CD4-positive, alpha-beta T cell (primary cell): ENCODE results near the gene MUC20. TPM values are rescaled to one million over a fixed set of nuclear protein-coding genes. Genes with fewer than 3 reads are reported as not detected.
A peak's percentile ranks its signal among the peaks of the same experiment; 100 is the strongest.
"Not testable (repeated sequence)": the region's sequence is repeated elsewhere in the genome, so short reads cannot be mapped to it uniquely, and the experiment has no call there.

Experiments
- ATAC-seq: fragments of 200-7000 bp; cut with Tn5 transposase; one replicate; pipeline ENCODE4 v1.10.0; 2022; ENCODE audit warnings: mild to moderate bottlenecking; ENCODE audit not compliant: poor library complexity
- CTCF ChIA-PET: fragments of 350-600 bp; sonication (Branson Sonifier 250); formaldehyde crosslinking; loops from one replicate; lab custom pipeline; 2021; ENCODE audit warnings: antibody characterized with exemption, inconsistent platforms; lab: Charles Lee
- POLR2A ChIA-PET: fragments of 350-600 bp; sonication (Branson Sonifier 250); formaldehyde crosslinking; loops from one replicate; lab custom pipeline; 2021; ENCODE audit warnings: antibody characterized with exemption, inconsistent platforms; lab: Charles Lee
- DNase-seq, 14 experiments: peaks; one replicate each; pipeline ENCODE4 v3.0.0-alpha.2; 2013 to 2020; ENCODE audit warnings: mixed read lengths in 2 of 14
- H3K27ac ChIP-seq, 2 donors: one replicate each; pipeline versions ENCODE4 v1.5.1 to v1.7.0; 2013; ENCODE audit warnings: low read length in 2 of 2, low read depth in 1 of 2, mild to moderate bottlenecking in 1 of 2
- H3K27me3 ChIP-seq, 2 experiments: 1 replicate in 1 of 2; 2 replicates in 1 of 2; pipeline versions ENCODE4 v1.6.1 to v1.7.0; 2013; ENCODE audit warnings: low read length in 2 of 2, control low read depth in 1 of 2, mild to moderate bottlenecking in 1 of 2, moderate library complexity in 1 of 2; ENCODE audit not compliant: insufficient read depth in 2 of 2, control insufficient read depth in 1 of 2
- H3K36me3 ChIP-seq: one replicate; pipeline ENCODE4 v1.6.1; 2013; ENCODE audit warnings: low read length, control low read depth; ENCODE audit not compliant: insufficient read depth
- H3K4me1 ChIP-seq: one replicate; pipeline ENCODE4 v1.6.1; 2013; ENCODE audit warnings: low read length, control low read depth; ENCODE audit not compliant: insufficient read depth
- H3K4me3 ChIP-seq: one replicate; pipeline ENCODE4 v1.5.1; 2013; ENCODE audit warnings: mild to moderate bottlenecking, low read length, moderate library complexity
- H3K9me3 ChIP-seq, 2 experiments: 1 replicate in 1 of 2; 2 replicates in 1 of 2; pipeline versions ENCODE4 v1.6.1 to v1.7.0; 2013; ENCODE audit warnings: low read length in 2 of 2, mild to moderate bottlenecking in 2 of 2, control low read depth in 1 of 2, moderate library complexity in 1 of 2; ENCODE audit not compliant: control insufficient read depth in 1 of 2, insufficient read depth in 1 of 2
- H3K27ac Mint-ChIP-seq: one replicate; pipeline ENCODE4 v1.8.0; 2020; ENCODE audit warnings: mixed read lengths
- H3K27me3 Mint-ChIP-seq: one replicate; pipeline ENCODE4 v1.8.0; 2021; ENCODE audit warnings: mixed read lengths
- H3K36me3 Mint-ChIP-seq: one replicate; pipeline ENCODE4 v1.8.0; 2021; ENCODE audit warnings: low read depth, mixed read lengths
- H3K4me1 Mint-ChIP-seq: one replicate; pipeline ENCODE4 v1.8.0; 2021; ENCODE audit warnings: low read depth, mixed read lengths
- H3K4me3 Mint-ChIP-seq: one replicate; pipeline ENCODE4 v1.8.0; 2020; ENCODE audit warnings: mild to moderate bottlenecking, mixed read lengths
- H3K9me3 Mint-ChIP-seq: one replicate; pipeline ENCODE4 v1.8.0; 2020; ENCODE audit warnings: mixed read lengths
- intact Hi-C, 2 experiments: fragments of 100-400 bp; cut with DNase I in 1 of 2; cut with micrococcal nuclease in 1 of 2; formaldehyde crosslinking; loops; one replicate each; pipeline versions ENCODE4 v1.15.1 to v1.9.0; 2023 to 2025; cut with DNase I, micrococcal nuclease
- polyA plus RNA-seq, 2 donors: library from polyadenylated mRNA; unstranded; fragments of 120-200 nt; gene quantifications; one replicate each; pipeline ENCODE4 v1.2.1, GENCODE V29; 2013
- total RNA-seq, 174 experiments: library from RNA in 2 of 174; stranded (reverse) in 2 of 174; gene quantifications; one replicate each; pipeline ENCODE4 v1.2.3 and lab custom pipeline; 2021 to 2026

MUC20 gene, protein sequence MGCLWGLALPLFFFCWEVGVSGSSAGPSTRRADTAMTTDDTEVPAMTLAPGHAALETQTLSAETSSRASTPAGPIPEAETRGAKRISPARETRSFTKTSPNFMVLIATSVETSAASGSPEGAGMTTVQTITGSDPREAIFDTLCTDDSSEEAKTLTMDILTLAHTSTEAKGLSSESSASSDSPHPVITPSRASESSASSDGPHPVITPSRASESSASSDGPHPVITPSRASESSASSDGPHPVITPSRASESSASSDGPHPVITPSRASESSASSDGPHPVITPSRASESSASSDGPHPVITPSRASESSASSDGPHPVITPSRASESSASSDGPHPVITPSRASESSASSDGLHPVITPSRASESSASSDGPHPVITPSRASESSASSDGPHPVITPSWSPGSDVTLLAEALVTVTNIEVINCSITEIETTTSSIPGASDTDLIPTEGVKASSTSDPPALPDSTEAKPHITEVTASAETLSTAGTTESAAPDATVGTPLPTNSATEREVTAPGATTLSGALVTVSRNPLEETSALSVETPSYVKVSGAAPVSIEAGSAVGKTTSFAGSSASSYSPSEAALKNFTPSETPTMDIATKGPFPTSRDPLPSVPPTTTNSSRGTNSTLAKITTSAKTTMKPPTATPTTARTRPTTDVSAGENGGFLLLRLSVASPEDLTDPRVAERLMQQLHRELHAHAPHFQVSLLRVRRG
- total RNA-seq (1 to 10 TPM; 3.9 to 4.1 TPM), total RNA-seq (lab: John Stamatoyannopoulos, UW) (0.06 to 14.2 (median 2.4) reads per million in 172 experiments)
- 6.0 TPM for polyA plus RNA-seq (2013, experiment 1 of 2)
- 6.6 TPM for polyA plus RNA-seq (2013, experiment 2 of 2)

- intact Hi-C loops, H3K4me3 ChIP-seq, H3K4me3 Mint-ChIP-seq, H3K27me3 ChIP-seq, H3K27ac Mint-ChIP-seq, H3K9me3 ChIP-seq, H3K9me3 Mint-ChIP-seq, H3K4me1 Mint-ChIP-seq, ATAC-seq, H3K27me3 Mint-ChIP-seq, H3K36me3 Mint-ChIP-seq, H3K27ac ChIP-seq, H3K36me3 ChIP-seq, POLR2A ChIA-PET, H3K4me1 ChIP-seq: not testable (repeated sequence)
- CTCF ChIA-PET = interaction anchor here (1.0 to 1.6 kb wide), 2 partner anchors 27 to 143 kb away, joined by 3 read pairs; no protein-coding TSS in a partner anchor
- DNase-seq = peak in 1 of 14 experiments; percentile 34
Measured at GRCh38 chr3:195720831-195721506, at the start of gene MUC20. TSS of gene MUC20 (plus strand) at chr3:195720978. CDS start at chr3:195721008, 30 bp downstream.

- H3K4me3 ChIP-seq, POLR2A ChIA-PET, ATAC-seq, H3K27ac ChIP-seq, DNase-seq, H3K9me3 Mint-ChIP-seq, CTCF ChIA-PET, H3K27ac Mint-ChIP-seq, H3K4me1 ChIP-seq, intact Hi-C loops, H3K4me1 Mint-ChIP-seq, H3K4me3 Mint-ChIP-seq, H3K9me3 ChIP-seq, H3K27me3 Mint-ChIP-seq, H3K27me3 ChIP-seq: not testable (repeated sequence)
- H3K36me3 Mint-ChIP-seq = peaks cover 31% of the 10 kb centered on the region
- H3K36me3 ChIP-seq = peaks cover 32% of the 10 kb centered on the region
Measured at GRCh38 chr3:195671283-195671682, 49.5 kb upstream of the MUC20 start.

- H3K4me3 Mint-ChIP-seq, H3K27me3 Mint-ChIP-seq, H3K27me3 ChIP-seq, DNase-seq, H3K4me3 ChIP-seq, H3K27ac Mint-ChIP-seq, H3K4me1 Mint-ChIP-seq, H3K9me3 Mint-ChIP-seq, H3K27ac ChIP-seq, POLR2A ChIA-PET, intact Hi-C loops, CTCF ChIA-PET, H3K4me1 ChIP-seq, ATAC-seq, H3K9me3 ChIP-seq: not testable (repeated sequence)
- H3K36me3 Mint-ChIP-seq = peaks cover 36% of the 10 kb centered on the region
- H3K36me3 ChIP-seq = peaks cover 31% of the 10 kb centered on the region
Measured at GRCh38 chr3:195673711-195674110, 47.1 kb upstream of the MUC20 start.

- ATAC-seq, H3K27ac ChIP-seq, H3K4me3 ChIP-seq, H3K4me3 Mint-ChIP-seq, H3K4me1 ChIP-seq, intact Hi-C loops, H3K27me3 ChIP-seq, H3K9me3 Mint-ChIP-seq, H3K27ac Mint-ChIP-seq, CTCF ChIA-PET, POLR2A ChIA-PET, H3K27me3 Mint-ChIP-seq, H3K9me3 ChIP-seq, H3K4me1 Mint-ChIP-seq, DNase-seq: not testable (repeated sequence)
- H3K36me3 Mint-ChIP-seq = peaks cover 43% of the 10 kb centered on the region
- H3K36me3 ChIP-seq = peaks cover 27% of the 10 kb centered on the region
Measured at GRCh38 chr3:195678391-195679015, 42.3 kb upstream of the MUC20 start.

GRCh38 chr3:195680690-195681089 lies 40.1 kb upstream of the MUC20 start:
- H3K27ac Mint-ChIP-seq, H3K27ac ChIP-seq, intact Hi-C loops, CTCF ChIA-PET, H3K4me1 ChIP-seq, H3K4me3 ChIP-seq, H3K4me3 Mint-ChIP-seq, DNase-seq, ATAC-seq, H3K27me3 ChIP-seq, H3K9me3 ChIP-seq, POLR2A ChIA-PET, H3K27me3 Mint-ChIP-seq, H3K9me3 Mint-ChIP-seq, H3K4me1 Mint-ChIP-seq: not testable (repeated sequence)
- peaks cover 46% of the 10 kb centered on the region for H3K36me3 Mint-ChIP-seq
- H3K36me3 ChIP-seq = peaks cover 29% of the 10 kb centered on the region

GRCh38 chr3:195681458-195682103 lies 39.2 kb upstream of the MUC20 start:
- intact Hi-C loops, H3K9me3 ChIP-seq, H3K27me3 ChIP-seq, H3K27ac Mint-ChIP-seq, H3K27ac ChIP-seq, H3K9me3 Mint-ChIP-seq, POLR2A ChIA-PET, H3K27me3 Mint-ChIP-seq, DNase-seq, H3K4me3 Mint-ChIP-seq, H3K4me1 ChIP-seq, ATAC-seq, H3K4me3 ChIP-seq, CTCF ChIA-PET, H3K4me1 Mint-ChIP-seq: not testable (repeated sequence)
- peaks cover 35% of the 10 kb centered on the region for H3K36me3 ChIP-seq
- peaks cover 55% of the 10 kb centered on the region for H3K36me3 Mint-ChIP-seq
